ENCODE results near the gene CCAR1.

DNA sequence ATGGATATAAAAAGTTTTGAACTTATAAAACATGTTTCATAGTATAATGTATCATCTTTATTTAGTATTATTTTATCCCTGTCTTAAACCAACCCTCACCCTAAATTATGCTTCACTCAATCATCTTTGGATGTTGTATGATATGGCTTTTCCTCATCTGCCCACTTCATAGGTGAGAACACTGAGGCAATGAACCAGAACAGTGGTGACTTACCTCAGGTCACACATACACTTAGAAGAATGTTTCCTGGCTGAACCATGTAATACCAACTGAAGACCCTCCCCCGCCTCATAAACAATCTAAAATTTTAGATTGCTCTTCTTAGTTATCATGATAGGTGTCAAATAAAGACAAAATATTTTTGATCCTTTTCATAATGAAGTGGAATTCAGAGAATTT is 83.7 kb downstream of the CCAR1 start:
- TF ChIP-seq CTCF (IDR thresholded peaks at IDR 0.05) (no peak), POLR2A (IDR thresholded peaks at IDR 0.05) (no peak)
